HG02759 (cell line): ENCODE measurements around the gene AACS.
A peak's percentile ranks its signal among the peaks of the same experiment; 100 is the strongest.

Source experiments
- ATAC-seq: cut with Tn5 transposase; IDR thresholded peaks from one replicate; pipeline ENCODE4 v1.9.1; 2021; ENCODE audit warnings: mild to moderate bottlenecking, moderate library complexity; ENCODE audit not compliant: unreplicated experiment

The AACS gene

GRCh38 chr12:125149160-125150108 is 84.2 kb downstream of the AACS start:
- ATAC-seq: peak; percentile 93

- no peak for ATAC-seq
Measured at GRCh38 chr12:125151284-125151683, 86.0 kb downstream of the AACS start.

- no peak for ATAC-seq
Measured at GRCh38 chr12:125152463-125152862, 87.2 kb downstream of the AACS start.

- no peak for ATAC-seq
Measured at GRCh38 chr12:125155366-125155765, 90.1 kb downstream of the AACS start.

GRCh38 chr12:125157177-125157576 is 91.9 kb downstream of the AACS start:
- no peak for ATAC-seq

GRCh38 chr12:125159702-125160101 is 94.5 kb downstream of the AACS start:
- no peak for ATAC-seq

GRCh38 chr12:125160281-125160955 is 95.2 kb downstream of the AACS start:
- ATAC-seq: no peak

GRCh38 chr12:125161712-125162022 is 96.4 kb downstream of the AACS start:
- ATAC-seq: no peak

- ATAC-seq: no peak
Measured at GRCh38 chr12:125162489-125163028, 97.3 kb downstream of the AACS start.

- ATAC-seq: no peak
Measured at GRCh38 chr12:125163148-125163547, 97.9 kb downstream of the AACS start.

- ATAC-seq: no peak
Measured at GRCh38 chr12:125164541-125164940, 99.3 kb downstream of the AACS start.

GRCh38 chr12:125166041-125166440 is 100.8 kb downstream of the AACS start:
- no peak for ATAC-seq

- ATAC-seq: no peak
Measured at GRCh38 chr12:125167658-125168057, 102.4 kb downstream of the AACS start.

- no peak for ATAC-seq
Measured at GRCh38 chr12:125169451-125169850, 104.2 kb downstream of the AACS start.

- ATAC-seq: no peak
Measured at GRCh38 chr12:125169870-125170269, 104.6 kb downstream of the AACS start.

GRCh38 chr12:125171267-125171666 is 106.0 kb downstream of the AACS start:
- ATAC-seq: no peak

- ATAC-seq: no peak
Measured at GRCh38 chr12:125172231-125172850, 107.1 kb downstream of the AACS start.

- no peak for ATAC-seq
Measured at GRCh38 chr12:125175576-125175975, 110.3 kb downstream of the AACS start.

GRCh38 chr12:125178222-125178621 is 113.0 kb downstream of the AACS start:
- no peak for ATAC-seq

GRCh38 chr12:125180144-125180543 is 114.9 kb downstream of the AACS start:
- ATAC-seq: no peak

- no peak for ATAC-seq
Measured at GRCh38 chr12:125181107-125181506, 115.9 kb downstream of the AACS start.
